PC-3 (cell line): ENCODE measurements around the gene PDE9A. TPM values are rescaled to one million over a fixed set of nuclear protein-coding genes. Genes with fewer than 3 reads are reported as not detected.

Experiments used
- ATAC-seq: fragments of 200-7000 bp; cut with Tn5 transposase; 2 replicates; pipeline ENCODE4 v1.9.1; 2020; ENCODE audit warnings: mild to moderate bottlenecking, moderate library complexity
- BruUV-seq: library from RNA; stranded (reverse); fragments of 400-500 nt; replicated peaks from 2 replicates; lab custom pipeline; 2021; lab: Mats Ljungman, UMichigan
- CTCF ChIA-PET: fragments of 300-600 bp; sonication (Branson Sonifier 250); formaldehyde crosslinking; loops from one replicate; lab custom pipeline; 2022; ENCODE audit warnings: antibody characterized with exemption; lab: Charles Lee
- POLR2A ChIA-PET: fragments of 300-600 bp; sonication (Branson Sonifier 250); formaldehyde crosslinking; loops from one replicate; lab custom pipeline; 2022; ENCODE audit warnings: antibody characterized with exemption; ENCODE audit not compliant: unreplicated experiment; lab: Charles Lee
- DNase-seq: peaks from one replicate; pipeline ENCODE4 v3.0.0-alpha.2; 2015
- H2AFZ ChIP-seq: fragments of 300-600 bp; sonication (generic); 2 replicates; pipeline ENCODE4 v1.6.0; 2016; ENCODE audit warnings: antibody characterized with exemption, low read length
- H3F3A ChIP-seq: fragments of 300-600 bp; sonication (generic); one replicate; pipeline ENCODE4 v1.6.0; 2017; ENCODE audit warnings: antibody characterized with exemption, low read length, control low read depth, mild to moderate bottlenecking; ENCODE audit not compliant: unreplicated experiment
- H3K27ac ChIP-seq: fragments of 300-600 bp; sonication (generic); 2 replicates; pipeline ENCODE4 v1.5.1; 2016; ENCODE audit warnings: mild to moderate bottlenecking, low read length
- H3K27me3 ChIP-seq: fragments of 300-600 bp; sonication (generic); 2 replicates; pipeline ENCODE4 v1.6.1; 2016; ENCODE audit warnings: low read length, mixed read lengths
- H3K36me3 ChIP-seq: fragments of 300-600 bp; sonication (generic); 2 replicates; pipeline ENCODE4 v1.6.1; 2016; ENCODE audit warnings: low read depth, mixed run types, low read length, mixed read lengths
- H3K4me1 ChIP-seq: fragments of 300-600 bp; sonication (generic); 2 replicates; pipeline ENCODE4 v1.5.1; 2016; ENCODE audit warnings: low read length; ENCODE audit not compliant: insufficient read depth
- H3K4me2 ChIP-seq: fragments of 300-600 bp; sonication (generic); 2 replicates; pipeline ENCODE4 v1.6.0; 2016; ENCODE audit warnings: low read length
- H3K4me3 ChIP-seq: fragments of 300-600 bp; sonication (generic); 2 replicates; pipeline ENCODE4 v1.5.1; 2016; ENCODE audit warnings: mild to moderate bottlenecking, low read length, mixed read lengths
- H3K79me2 ChIP-seq: fragments of 300-600 bp; sonication (generic); 2 replicates; pipeline ENCODE4 v1.6.1; 2017; ENCODE audit warnings: low read length, mixed read lengths
- H3K9ac ChIP-seq: fragments of 300-600 bp; sonication (generic); 2 replicates; pipeline ENCODE4 v1.6.0; 2016; ENCODE audit warnings: mild to moderate bottlenecking, low read length
- H3K9me2 ChIP-seq: fragments of 300-600 bp; sonication (generic); replicated peaks from 2 replicates; pipeline ENCODE4 v1.6.1; 2016; ENCODE audit warnings: mixed run types, low read length, mixed read lengths
- H3K9me3 ChIP-seq: fragments of 300-600 bp; sonication (generic); 2 replicates; pipeline ENCODE4 v1.6.1; 2016; ENCODE audit warnings: low read length, mixed read lengths
- H4K20me1 ChIP-seq: fragments of 300-600 bp; sonication (generic); 2 replicates; pipeline ENCODE4 v1.6.1; 2016; ENCODE audit warnings: low read length, mixed read lengths
- CTCF ChIP-seq: fragments of 300-600 bp; sonication (generic); conservative IDR thresholded peaks from 2 replicates; pipeline ENCODE4 v1.5.1; 2017; ENCODE audit warnings: antibody characterized with exemption, low read depth, mild to moderate bottlenecking, low read length
- EZH2 ChIP-seq: fragments of 300-600 bp; sonication (generic); IDR thresholded peaks from one replicate; pipeline ENCODE4 v1.6.1; 2017; ENCODE audit warnings: antibody characterized with exemption, mild to moderate bottlenecking, low read length; ENCODE audit not compliant: unreplicated experiment
- EZH2phosphoT487 ChIP-seq: fragments of 300-600 bp; sonication (generic); IDR thresholded peaks from 2 replicates; pipeline ENCODE4 v1.6.1; 2018; ENCODE audit warnings: mild to moderate bottlenecking, antibody characterized with exemption, low read length, borderline replicate concordance
- intact Hi-C: fragments of 100-400 bp; cut with micrococcal nuclease; formaldehyde crosslinking; loops from 2 replicates; pipeline ENCODE4 v1.9.0; 2023
- total RNA-seq: library from RNA; depleted of rRNA; stranded (reverse); fragments of >200 nt; gene quantifications from 2 replicates; pipeline ENCODE4 v1.2.3, GENCODE V29; 2014

PDE9A gene
- total RNA-seq, 1 experiment from 2014 or later, result 0.33 TPM

GRCh38 chr21:42722808-42723473, 69.5 kb downstream of the PDE9A start:
- ATAC-seq (no peak), DNase-seq (no peak)
- Histone ChIP-seq H3K4me2 (peak overlapping the region; percentile 67; the same call in 1 of the 2 replicates), H3K27ac (no peak overlapping the region), H3K4me1 (peaks cover 37% of the 10 kb centered on the region), H3K27me3 (no peaks in the 10 kb centered on the region), H2AFZ (no peak overlapping the region), H3K9me2 (no peaks in the 10 kb centered on the region), H3K9ac (no peak overlapping the region; the same call in 1 of the 2 replicates), H4K20me1 (no peaks in the 10 kb centered on the region), H3F3A (no peaks in the 10 kb centered on the region), H3K9me3 (no peaks in the 10 kb centered on the region), H3K4me3 (no peak overlapping the region), H3K79me2 (no peaks in the 10 kb centered on the region), H3K36me3 (no peaks in the 10 kb centered on the region)
- no peak for TF ChIP-seq EZH2phosphoT487
- TF ChIP-seq CTCF, result no peak
- TF ChIP-seq EZH2, result no peak
- intact Hi-C loops, result loop anchor here (5.0 to 10.0 kb wide), 2 partner anchors 92 to 131 kb away; no protein-coding TSS in a partner anchor
- ChIA-PET CTCF (no interaction called here), POLR2A (no interaction called here)
- BruUV-seq, result no TSS peak

GRCh38 chr21:42724226-42724920, 71.0 kb downstream of the PDE9A start:
- intact Hi-C loops, result loop anchor here (2.0 to 10.0 kb wide), 3 partner anchors 52 to 132 kb away; no protein-coding TSS in a partner anchor
- Histone ChIP-seq H2AFZ (no peak overlapping the region), H4K20me1 (no peaks in the 10 kb centered on the region), H3K9ac (peak overlapping the region; percentile 51), H3K27me3 (no peaks in the 10 kb centered on the region), H3K4me3 (no peak overlapping the region), H3K9me2 (no peaks in the 10 kb centered on the region), H3K4me1 (peaks cover 37% of the 10 kb centered on the region), H3K9me3 (no peaks in the 10 kb centered on the region), H3F3A (no peaks in the 10 kb centered on the region), H3K27ac (peak overlapping the region; percentile 85), H3K79me2 (no peaks in the 10 kb centered on the region), H3K4me2 (peak overlapping the region; percentile 67), H3K36me3 (no peaks in the 10 kb centered on the region)
- ChIA-PET POLR2A (no interaction called here), CTCF (no interaction called here)
- DNase-seq (peak; percentile 96), ATAC-seq (peak; percentile 89)
- BruUV-seq, result no TSS peak
- TF ChIP-seq CTCF (no peak), EZH2 (no peak), EZH2phosphoT487 (no peak)
